Hepatocyte (in vitro differentiated cells): ENCODE results near the gene PYM1. TPM values are rescaled to one million over a fixed set of nuclear protein-coding genes. Genes with fewer than 3 reads are reported as not detected.

Experiments used
- DNase-seq: peaks from one replicate; pipeline ENCODE4 v3.0.0-alpha.2; 2016; ENCODE audit warnings: low spot score
- H2AFZ ChIP-seq: fragments of 200-600 bp; sonication (generic); 2 replicates; pipeline ENCODE4 v1.6.0; 2016; ENCODE audit warnings: antibody characterized with exemption, mild to moderate bottlenecking
- H3K27ac ChIP-seq: fragments of 200-600 bp; sonication (generic); 2 replicates; pipeline ENCODE4 v1.5.1; 2016; ENCODE audit warnings: mild to moderate bottlenecking
- H3K27me3 ChIP-seq: fragments of 200-600 bp; sonication (generic); 2 replicates; pipeline ENCODE4 v1.6.1; 2016
- H3K36me3 ChIP-seq: fragments of 200-600 bp; sonication (generic); replicated peaks from 2 replicates; pipeline ENCODE4 v1.5.1; 2016; ENCODE audit warnings: low read depth; ENCODE audit not compliant: insufficient read depth
- H3K4me1 ChIP-seq: fragments of 200-600 bp; sonication (generic); 2 replicates; pipeline ENCODE4 v1.5.1; 2016; ENCODE audit warnings: mild to moderate bottlenecking, moderate library complexity; ENCODE audit not compliant: insufficient read depth
- H3K4me2 ChIP-seq: fragments of 200-600 bp; sonication (generic); 2 replicates; pipeline ENCODE4 v1.6.0; 2016
- H3K4me3 ChIP-seq: fragments of 200-600 bp; sonication (generic); 2 replicates; pipeline ENCODE4 v1.5.1; 2016; ENCODE audit warnings: mild to moderate bottlenecking
- H3K79me2 ChIP-seq: fragments of 200-600 bp; sonication (generic); 2 replicates; pipeline ENCODE4 v1.6.0; 2017; ENCODE audit warnings: mild to moderate bottlenecking
- H3K9me2 ChIP-seq: fragments of 200-600 bp; sonication (generic); replicated peaks from 2 replicates; pipeline ENCODE4 v1.6.0; 2017; ENCODE audit warnings: mild to moderate bottlenecking; ENCODE audit not compliant: insufficient read depth
- H3K9me3 ChIP-seq: fragments of 200-600 bp; sonication (generic); 2 replicates; pipeline ENCODE4 v1.5.1; 2016; ENCODE audit warnings: low read depth, mild to moderate bottlenecking
- H4K20me1 ChIP-seq: fragments of 200-600 bp; sonication (generic); 2 replicates; pipeline ENCODE4 v1.6.0; 2016; ENCODE audit warnings: mild to moderate bottlenecking; ENCODE audit not compliant: insufficient read depth, poor library complexity, severe bottlenecking
- CTCF ChIP-seq: fragments of 200-600 bp; sonication (generic); IDR thresholded peaks from 2 replicates; pipeline ENCODE4 v1.5.1; 2016; ENCODE audit warnings: antibody characterized with exemption, mild to moderate bottlenecking; ENCODE audit not compliant: poor library complexity
- EZH2 ChIP-seq: fragments of 200-600 bp; sonication (generic); IDR thresholded peaks from 2 replicates; pipeline ENCODE4 v1.6.1; 2016; ENCODE audit warnings: antibody characterized with exemption, mild to moderate bottlenecking, borderline replicate concordance
- EZH2phosphoT487 ChIP-seq: fragments of 200-600 bp; sonication (generic); IDR thresholded peaks from one replicate; pipeline ENCODE4 v1.6.1; 2018; ENCODE audit warnings: antibody characterized with exemption, mild to moderate bottlenecking, low read depth, moderate library complexity; ENCODE audit not compliant: unreplicated experiment, severe bottlenecking
- WGBS: methylation state at CpG from one replicate; pipeline ENCODE4 v1.1.6; 2016; ENCODE audit warnings: low lambda C conversion rate; ENCODE audit errors: missing lambda C conversion rate; 5-methylcytosine and 5-hydroxymethylcytosine counted together
- polyA plus RNA-seq: library from polyadenylated mRNA; unstranded; fragments of >200 nt; fragmentation: Nextera tagmentation; extraction: Ambion mirVana; gene quantifications from 2 replicates; pipeline ENCODE4 v1.2.1, GENCODE V29; 2016
- total RNA-seq: library from RNA; depleted of rRNA; stranded (reverse); fragments of >200 nt; gene quantifications from 2 replicates; pipeline ENCODE4 v1.2.3, GENCODE V29; 2014

PYM1 gene
- total and polyA plus RNA-seq, 2 experiments from 2014 or later, result 44.5 to 51.1 TPM

GRCh38 chr12:55938826-55939501, 11.3 kb upstream of the PYM1 start:
- Histone ChIP-seq H3K9me3 (no peaks in the 10 kb centered on the region), H3K27me3 (no peaks in the 10 kb centered on the region), H3K4me2 (no peak overlapping the region), H3K4me3 (no peak overlapping the region), H3K36me3 (no peaks in the 10 kb centered on the region), H4K20me1 (no peaks in the 10 kb centered on the region), H3K27ac (no peak overlapping the region), H2AFZ (no peak overlapping the region), H3K79me2 (no peaks in the 10 kb centered on the region), H3K9me2 (no peaks in the 10 kb centered on the region), H3K4me1 (no peaks in the 10 kb centered on the region)
- TF ChIP-seq EZH2phosphoT487, result no peak
- no peak for DNase-seq
- 98% methylated on average over 8 of the region's 8 CpGs for WGBS

GRCh38 chr12:55937981-55938380, 10.3 kb upstream of the PYM1 start:
- no peaks in the 10 kb centered on the region for H3K27me3 ChIP-seq
- H3K4me1 ChIP-seq, result peaks cover 5% of the 10 kb centered on the region
- no peak overlapping the region for H3K4me3 ChIP-seq
- no peak for DNase-seq
- H3K27ac ChIP-seq, result no peak overlapping the region
- no peaks in the 10 kb centered on the region for H3K9me3 ChIP-seq
- peaks cover 6% of the 10 kb centered on the region for H3K79me2 ChIP-seq
- H3K9me2 ChIP-seq, result no peaks in the 10 kb centered on the region
- no peak overlapping the region for H2AFZ ChIP-seq
- no peak for TF ChIP-seq EZH2
- no peak overlapping the region for H3K4me2 ChIP-seq
- H3K36me3 ChIP-seq, result no peaks in the 10 kb centered on the region
- 88% methylated on average over 2 of the region's 2 CpGs for WGBS
- no peaks in the 10 kb centered on the region for H4K20me1 ChIP-seq

GRCh38 chr12:55935738-55936151, 8.1 kb upstream of the PYM1 start:
- peaks cover 22% of the 10 kb centered on the region for H3K4me1 ChIP-seq
- WGBS, result 81% methylated on average over 25 of the region's 26 CpGs
- no peak overlapping the region for H2AFZ ChIP-seq
- no peaks in the 10 kb centered on the region for H3K9me2 ChIP-seq
- no peaks in the 10 kb centered on the region for H3K36me3 ChIP-seq
- no peaks in the 10 kb centered on the region for H3K9me3 ChIP-seq
- no peak for DNase-seq
- no peaks in the 10 kb centered on the region for H3K27me3 ChIP-seq
- H4K20me1 ChIP-seq, result no peaks in the 10 kb centered on the region
- TF ChIP-seq EZH2phosphoT487 (no peak), EZH2 (no peak), CTCF (no peak)
- H3K4me2 ChIP-seq, result no peak overlapping the region
- no peak overlapping the region for H3K27ac ChIP-seq
- peaks cover 6% of the 10 kb centered on the region for H3K79me2 ChIP-seq
- no peak overlapping the region for H3K4me3 ChIP-seq

GRCh38 chr12:55934773-55935172, 7.1 kb upstream of the PYM1 start:
- TF ChIP-seq EZH2 (no peak), EZH2phosphoT487 (no peak), CTCF (no peak)
- no peak for DNase-seq
- Histone ChIP-seq H3K4me3 (no peak overlapping the region), H3K79me2 (peaks cover 6% of the 10 kb centered on the region), H3K9me2 (no peaks in the 10 kb centered on the region), H2AFZ (no peak overlapping the region), H3K36me3 (no peaks in the 10 kb centered on the region), H3K4me2 (no peak overlapping the region), H3K9me3 (no peaks in the 10 kb centered on the region), H3K27me3 (no peaks in the 10 kb centered on the region), H3K4me1 (peaks cover 28% of the 10 kb centered on the region), H4K20me1 (no peaks in the 10 kb centered on the region), H3K27ac (no peak overlapping the region)
- 80% methylated on average over 1 of the region's 1 CpG for WGBS
